NCI-H526 treated with DMSO at 0.1 percent for 48 hours (cell line): ENCODE measurements around the gene ZNF22.

Source experiments
- DNase-seq: peaks from one replicate; lab custom pipeline; 2025; lab: John Stamatoyannopoulos, UW

ZNF22 gene

GRCh38 chr10:44977287-44978212, 23.2 kb upstream of the ZNF22 start:
- DNase-seq = no peak

DNA sequence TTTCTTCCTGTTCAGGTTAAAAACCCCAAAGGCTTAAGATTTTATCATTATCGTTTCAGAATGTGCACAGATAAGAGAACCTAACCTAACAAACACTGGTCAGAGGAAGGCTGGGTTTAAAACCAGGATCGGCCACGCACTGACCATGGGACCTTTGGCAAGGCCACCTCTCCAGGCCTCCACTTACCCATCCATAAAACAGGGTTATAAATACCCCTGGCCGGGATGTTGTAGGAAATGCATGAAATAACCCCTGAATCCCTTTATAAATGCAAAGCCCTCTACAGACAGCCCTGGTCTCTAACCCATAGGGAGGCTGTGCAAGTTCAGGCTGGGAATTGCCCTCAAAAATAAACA, 22.5 kb upstream of the ZNF22 start:
- no peak for DNase-seq

DNA sequence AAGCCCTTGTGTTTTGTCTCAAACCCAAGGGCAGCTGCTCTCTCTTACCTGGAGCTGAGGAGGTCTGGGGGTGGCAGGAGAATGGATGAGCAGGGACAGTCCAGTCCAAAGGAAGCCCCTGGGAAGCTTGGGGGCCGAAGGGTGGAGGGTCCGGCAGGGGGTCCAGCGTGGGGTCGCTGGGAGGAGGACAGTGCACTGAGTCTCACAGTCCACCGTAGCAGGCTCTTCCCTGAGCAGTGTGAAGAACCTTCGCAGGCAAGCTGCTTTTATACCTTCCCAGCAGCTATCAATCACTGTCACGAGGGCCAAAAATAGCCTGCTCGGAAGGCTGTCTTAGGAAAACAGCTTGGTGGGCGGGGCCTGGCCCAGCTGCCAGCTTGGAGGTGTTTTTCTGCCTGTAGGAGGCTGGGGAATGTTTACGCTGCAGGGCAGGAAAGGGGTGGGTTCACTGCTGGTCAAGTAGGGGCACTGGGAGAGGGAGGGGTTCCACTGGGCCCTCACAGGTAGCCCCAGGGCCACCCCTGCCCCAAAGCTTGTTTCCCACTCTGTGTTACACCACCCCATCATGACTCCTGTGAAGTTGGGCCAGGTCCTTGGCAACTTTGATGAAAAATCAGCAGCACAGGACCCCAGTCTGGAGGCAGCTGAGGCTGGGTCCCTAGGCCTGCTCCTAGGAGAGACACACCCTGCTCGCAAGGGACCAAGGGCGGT, 22.0 kb upstream of the ZNF22 start, which contains the start of gene DEPP1:
DEPP1 (minus strand) TSS at position 240 of the 711 bp plus-strand sequence. CDS start 779 bp downstream, outside the sequence.
- peak; percentile 70 for DNase-seq

GRCh38 chr10:44979281-44980191, 21.2 kb upstream of the ZNF22 start:
- DNase-seq = no peak

GRCh38 chr10:44980309-44981171, 20.2 kb upstream of the ZNF22 start:
- no peak for DNase-seq

DNA sequence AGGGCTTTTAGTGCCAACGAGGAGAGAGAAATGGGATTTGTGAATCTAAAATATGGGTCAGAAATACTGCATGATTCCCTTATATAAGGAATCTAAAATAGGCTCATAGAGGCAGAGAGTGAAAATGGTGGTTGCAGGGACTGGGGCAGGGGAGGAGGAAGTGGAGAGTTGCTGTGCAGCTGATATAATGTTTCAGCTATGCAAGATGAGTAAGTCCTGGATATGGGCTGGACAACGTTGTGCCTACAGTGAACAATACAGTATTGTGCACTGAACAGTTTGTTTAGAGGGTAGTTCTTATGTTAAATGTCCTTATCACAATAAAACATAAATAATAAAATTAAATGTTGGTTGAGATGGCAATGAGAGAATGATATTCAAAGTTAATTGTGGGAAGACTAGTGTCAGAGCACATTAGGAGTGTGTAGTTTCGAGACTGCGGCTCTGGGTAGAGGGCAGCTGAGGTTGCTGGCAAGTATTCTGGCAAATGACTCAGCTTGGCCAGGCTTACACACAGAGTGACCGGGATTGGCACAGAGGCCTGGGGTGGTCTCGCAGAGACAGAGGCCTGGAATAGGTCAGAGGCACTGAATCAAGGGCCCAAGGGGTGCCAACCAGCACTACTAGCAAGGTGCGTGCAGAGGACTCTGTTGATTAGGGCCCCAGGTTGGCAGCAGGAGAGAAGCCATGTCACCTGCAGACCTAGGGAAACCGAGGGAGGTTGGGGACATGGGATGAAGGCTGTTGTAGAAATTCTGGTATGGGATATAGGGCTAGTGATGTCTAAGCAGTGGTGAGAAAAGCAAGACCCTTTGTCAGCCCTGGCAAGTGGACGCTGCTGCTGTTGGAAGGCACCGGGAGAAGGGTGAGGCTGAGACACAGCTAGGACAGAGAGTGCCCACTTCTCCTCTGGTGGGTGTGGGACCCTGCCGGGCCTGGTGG, 19.3 kb upstream of the ZNF22 start:
- DNase-seq = peak; percentile 13

DNA sequence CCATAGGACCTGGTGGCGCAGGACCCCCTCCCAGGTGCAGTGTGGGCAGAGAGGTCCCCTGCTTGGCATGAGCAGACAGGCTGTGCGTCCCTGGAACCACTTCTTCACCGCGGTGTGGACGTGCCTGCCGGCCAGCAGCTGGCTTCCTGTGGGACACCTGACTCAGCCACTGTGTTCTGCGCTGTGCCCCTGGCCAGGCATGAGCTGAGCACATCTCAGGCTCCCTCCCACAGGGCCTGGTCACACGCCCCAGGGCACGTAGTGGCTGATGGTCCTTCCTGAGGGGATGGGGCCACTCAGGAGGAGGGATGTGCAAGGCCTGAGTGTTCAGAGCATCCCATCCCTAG, 18.6 kb upstream of the ZNF22 start:
- DNase-seq = no peak

GRCh38 chr10:44982496-44982895, 18.2 kb upstream of the ZNF22 start:
- DNase-seq = no peak

DNA sequence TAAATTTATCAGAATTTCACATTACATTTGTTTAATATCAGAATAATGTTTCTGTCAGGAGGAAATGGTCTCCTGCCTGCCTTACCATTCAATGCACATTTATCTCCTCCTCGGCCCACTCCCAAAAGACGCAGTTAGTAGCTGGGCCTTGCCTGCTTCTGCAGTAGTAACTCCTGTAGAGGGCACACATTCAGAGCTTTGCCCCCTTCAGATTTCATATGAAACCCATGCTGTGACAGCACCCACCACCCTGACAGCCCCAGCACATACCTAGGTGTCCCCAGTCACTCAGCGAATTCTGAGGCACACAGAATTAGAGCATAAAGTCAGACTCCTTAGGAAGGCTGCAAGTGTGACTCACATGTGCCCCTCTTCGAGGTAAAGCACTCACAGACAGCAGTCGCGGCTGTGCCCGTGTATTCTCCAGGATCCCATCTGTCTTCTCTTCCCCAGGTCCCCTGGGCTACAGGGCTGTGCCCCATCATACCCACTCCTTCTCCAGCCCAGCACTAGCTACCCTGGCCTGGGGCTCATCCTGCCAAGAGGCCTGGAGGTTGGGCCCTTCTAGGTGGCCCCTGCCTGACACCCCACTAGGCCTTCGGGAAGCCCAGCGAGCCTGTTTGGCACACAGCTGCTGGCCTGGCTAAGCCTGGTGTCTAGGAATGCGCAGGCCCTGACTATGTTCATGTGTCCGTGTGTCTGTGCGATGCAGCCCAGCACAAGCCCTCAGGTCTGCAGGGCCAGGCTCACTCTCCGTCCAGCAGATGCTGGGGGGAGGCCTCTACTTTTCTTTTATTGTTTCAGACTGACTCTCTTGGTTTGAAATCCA, 17.4 kb upstream of the ZNF22 start:
- DNase-seq = no peak

GRCh38 chr10:44983895-44984278, 16.8 kb upstream of the ZNF22 start:
- DNase-seq = no peak

DNA sequence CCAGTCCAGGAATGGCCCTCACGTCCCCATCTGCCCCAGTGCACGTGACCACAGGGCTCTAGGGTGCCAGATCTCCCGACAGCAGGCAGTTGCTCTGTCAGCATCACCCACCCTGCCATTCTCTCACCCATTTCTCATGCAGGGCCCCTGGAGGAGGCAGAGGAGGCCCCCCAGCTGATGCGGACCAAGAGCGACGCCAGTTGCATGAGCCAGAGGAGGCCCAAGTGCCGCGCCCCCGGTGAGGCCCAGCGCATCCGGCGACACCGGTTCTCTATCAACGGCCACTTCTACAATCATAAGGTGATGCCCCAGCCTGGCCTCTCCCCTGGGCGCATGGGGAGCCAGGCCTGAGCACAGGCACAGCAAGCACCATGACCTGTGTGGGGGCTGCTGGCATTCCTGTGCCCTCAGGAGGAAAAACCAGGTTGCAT, 16.0 kb upstream of the ZNF22 start:
- no peak for DNase-seq

DNA sequence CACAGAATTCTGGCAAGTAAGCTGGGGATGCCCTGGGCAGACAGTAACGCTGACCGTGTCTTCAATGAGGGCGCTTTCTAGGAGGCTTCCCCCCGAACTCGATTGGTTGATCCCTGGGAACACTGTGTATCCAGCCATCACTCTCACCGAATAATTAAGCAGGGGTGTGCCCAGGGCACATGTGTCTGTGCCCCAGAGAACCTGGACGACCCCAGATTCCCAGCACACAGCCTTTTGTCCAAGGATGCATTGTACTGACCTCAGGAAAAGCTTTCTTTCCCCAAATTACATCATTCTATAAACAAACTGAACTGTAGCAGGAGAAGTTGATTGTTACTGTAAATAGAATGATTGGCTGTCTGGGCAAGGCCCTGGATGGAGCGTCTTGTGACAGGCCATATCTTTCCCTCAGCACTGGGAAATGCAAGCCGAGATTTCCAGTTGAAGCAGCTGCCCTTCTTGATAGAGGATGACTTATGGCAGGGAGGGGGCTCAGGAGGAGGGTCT, 15.5 kb upstream of the ZNF22 start:
- no peak for DNase-seq

DNA sequence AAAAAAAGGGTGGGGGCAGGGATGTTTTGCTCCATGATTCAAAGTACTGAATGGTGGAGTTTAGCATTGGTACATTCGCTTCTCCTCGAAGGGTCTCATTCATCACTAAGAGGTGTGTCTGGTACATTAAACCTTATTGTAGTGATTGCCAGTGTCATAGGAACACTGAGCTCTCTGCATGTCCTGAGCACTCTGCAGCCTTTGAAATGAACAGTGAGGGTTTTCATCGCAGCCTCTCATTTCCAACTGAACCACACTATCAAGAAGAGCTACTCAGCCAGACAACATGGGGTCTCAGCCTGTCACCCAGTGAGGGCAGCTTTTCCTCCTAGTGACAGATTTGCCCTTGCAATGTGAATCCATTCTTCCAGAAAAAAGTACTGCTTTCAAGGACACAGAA, 14.5 kb upstream of the ZNF22 start:
- no peak for DNase-seq

GRCh38 chr10:44986670-44987069, 14.1 kb upstream of the ZNF22 start:
- no peak for DNase-seq

DNA sequence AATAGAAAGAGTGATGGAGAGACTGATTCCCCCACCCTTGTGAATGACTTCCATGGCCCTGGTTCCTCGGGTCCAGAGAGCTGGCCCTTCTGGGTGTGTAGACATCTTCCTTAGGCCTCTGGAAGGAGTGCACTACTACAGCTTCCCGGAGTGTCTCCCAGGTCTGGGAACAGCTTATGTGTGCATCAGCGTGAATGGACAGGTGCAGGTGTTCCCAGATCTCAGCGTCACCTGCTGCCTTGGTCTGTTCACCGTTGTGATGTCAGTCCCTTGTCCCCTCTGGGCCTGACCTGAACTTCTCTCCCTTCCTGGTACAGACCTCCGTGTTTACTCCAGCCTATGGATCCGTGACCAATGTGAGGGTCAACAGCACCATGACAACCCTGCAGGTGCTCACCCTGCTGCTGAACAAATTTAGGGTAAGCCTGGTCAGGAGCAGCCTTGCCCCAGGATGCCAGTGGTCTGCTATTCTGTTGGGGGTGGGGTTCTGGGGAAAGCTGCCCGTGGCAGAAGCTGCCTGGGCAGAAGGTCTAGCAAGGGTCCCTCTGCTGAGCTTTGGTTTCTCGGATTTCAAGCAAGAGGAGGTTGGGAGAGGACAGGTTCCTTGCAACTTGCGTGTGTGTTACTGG, 11.7 kb upstream of the ZNF22 start:
- DNase-seq = no peak

DNA sequence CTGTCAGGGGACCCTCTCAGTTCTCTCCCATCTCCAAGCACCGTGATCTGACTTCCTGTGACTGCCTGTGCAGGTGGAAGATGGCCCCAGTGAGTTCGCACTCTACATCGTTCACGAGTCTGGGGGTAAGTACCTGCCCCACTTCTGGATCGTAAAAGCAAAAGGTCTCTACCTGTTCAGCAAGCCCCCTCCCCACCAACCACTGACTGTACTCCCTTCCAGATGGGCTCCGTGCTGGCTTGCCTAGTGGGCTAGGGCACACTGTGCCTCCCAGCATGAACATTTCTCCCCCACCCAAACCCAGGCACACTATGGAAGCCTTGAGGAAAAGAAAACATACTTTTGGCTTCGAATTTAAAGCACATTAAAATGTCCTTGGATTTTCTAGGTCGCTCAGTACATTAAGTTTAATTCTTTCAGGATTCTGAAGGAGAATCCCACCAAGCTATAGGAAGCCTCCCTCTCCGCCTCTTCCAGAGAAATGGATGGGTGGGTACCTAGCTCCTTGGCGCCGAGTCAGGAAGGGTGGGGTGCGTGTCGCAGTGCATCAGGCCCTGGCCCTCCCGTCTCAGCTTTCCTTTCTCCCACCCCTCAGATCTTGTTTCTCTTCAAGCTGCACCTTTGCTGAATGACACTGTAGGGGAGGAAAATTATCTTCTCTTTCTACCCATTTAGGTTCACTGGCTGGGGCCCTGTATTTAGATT, 11.0 kb upstream of the ZNF22 start:
- DNase-seq = no peak

GRCh38 chr10:44990302-44990655, 10.4 kb upstream of the ZNF22 start:
- DNase-seq = no peak

GRCh38 chr10:44990965-44991364, 9.8 kb upstream of the ZNF22 start:
- DNase-seq = no peak
